ENCODE data around the gene LPGAT1.
"Not testable (repeated sequence)": the region's sequence is repeated elsewhere in the genome, so short reads cannot be mapped to it uniquely, and the experiment has no call there.

LPGAT1 gene

GRCh38 chr1:211830328-211831142 lies at the start of gene LPGAT1:
Gene LPGAT1, minus strand, starts transcription at chr1:211830763. Its CDS starts 1,467 bp downstream, at chr1:211829296.
- DNase-seq (ENCODE audit: low spot score): peak; percentile 63

GRCh38 chr1:211879475-211879874 lies 48.9 kb upstream of the LPGAT1 start:
- no peak for DNase-seq (ENCODE audit: low spot score)

- peak; percentile 30 for DNase-seq (ENCODE audit: low spot score)
Measured at GRCh38 chr1:211876851-211877590, 46.5 kb upstream of the LPGAT1 start.

- DNase-seq (ENCODE audit: low spot score): no peak
Measured at GRCh38 chr1:211875541-211875940, 45.0 kb upstream of the LPGAT1 start.

GRCh38 chr1:211874521-211875347 lies 44.2 kb upstream of the LPGAT1 start:
- DNase-seq (ENCODE audit: low spot score): peak; percentile 37

- not testable (repeated sequence) for DNase-seq (ENCODE audit: low spot score)
Measured at GRCh38 chr1:211873731-211874130, 43.2 kb upstream of the LPGAT1 start.

- no peak for DNase-seq (ENCODE audit: low spot score)
Measured at GRCh38 chr1:211870156-211870555, 39.6 kb upstream of the LPGAT1 start.

- DNase-seq (ENCODE audit: low spot score): no peak
Measured at GRCh38 chr1:211865180-211865579, 34.6 kb upstream of the LPGAT1 start.

GRCh38 chr1:211859405-211859804 lies 28.8 kb upstream of the LPGAT1 start:
- DNase-seq (ENCODE audit: low spot score): no peak

- DNase-seq (ENCODE audit: low spot score): no peak
Measured at GRCh38 chr1:211851174-211851573, 20.6 kb upstream of the LPGAT1 start.

GRCh38 chr1:211843507-211844298 lies 13.1 kb upstream of the LPGAT1 start:
- DNase-seq (ENCODE audit: low spot score): no peak

- DNase-seq (ENCODE audit: low spot score): no peak
Measured at GRCh38 chr1:211843018-211843417, 12.5 kb upstream of the LPGAT1 start.

GRCh38 chr1:211842518-211842917 lies 12.0 kb upstream of the LPGAT1 start:
- DNase-seq (ENCODE audit: low spot score): no peak

- DNase-seq (ENCODE audit: low spot score): no peak
Measured at GRCh38 chr1:211839106-211839505, 8.5 kb upstream of the LPGAT1 start.

- DNase-seq (ENCODE audit: low spot score): no peak
Measured at GRCh38 chr1:211833174-211833820, 2.7 kb upstream of the LPGAT1 start.

- DNase-seq (ENCODE audit: low spot score): no peak
Measured at GRCh38 chr1:211832661-211833060, 2.1 kb upstream of the LPGAT1 start.

GRCh38 chr1:211831558-211832323 lies 1.2 kb upstream of the LPGAT1 start:
- peak; percentile 93 for DNase-seq (ENCODE audit: low spot score)

- DNase-seq (ENCODE audit: low spot score): no peak
Measured at GRCh38 chr1:211830055-211830327, 572 bp downstream of the LPGAT1 start.

- peak; percentile 53 for DNase-seq (ENCODE audit: low spot score)
Measured at GRCh38 chr1:211829343-211830054, 1.1 kb downstream of the LPGAT1 start.

Data from cerebellar cortex (tissue), 1 donor.